DOHH2 (cell line): ENCODE measurements around the gene EMC8.
"Not testable (repeated sequence)": the region's sequence is repeated elsewhere in the genome, so short reads cannot be mapped to it uniquely, and the experiment has no call there.

Experiments
- H3F3A ChIP-seq: fragments of 200-600 bp; sonication (generic), shearing (Covaris generic); 2 replicates; pipeline ENCODE4 v1.6.0; 2016; ENCODE audit warnings: antibody characterized with exemption, mild to moderate bottlenecking; ENCODE audit not compliant: control insufficient read depth, insufficient read depth
- H3K27ac ChIP-seq: fragments of 200-600 bp; sonication (generic); 2 replicates; pipeline ENCODE4 v1.5.1; 2014; ENCODE audit warnings: low read depth, mild to moderate bottlenecking, low read length, moderate library complexity
- H3K27me3 ChIP-seq: fragments of 200-600 bp; sonication (generic); 2 replicates; pipeline ENCODE4 v1.6.1; 2014; ENCODE audit warnings: mild to moderate bottlenecking, low read length, mixed read lengths; ENCODE audit not compliant: control insufficient read depth
- H3K36me3 ChIP-seq: fragments of 200-600 bp; sonication (generic); 2 replicates; pipeline ENCODE4 v1.6.1; 2014; ENCODE audit warnings: mild to moderate bottlenecking, low read length, moderate library complexity, mixed read lengths; ENCODE audit not compliant: control insufficient read depth
- H3K4me1 ChIP-seq: fragments of 200-600 bp; sonication (generic); 2 replicates; pipeline ENCODE4 v1.6.1; 2014; ENCODE audit warnings: mild to moderate bottlenecking, low read length, mixed read lengths; ENCODE audit not compliant: control insufficient read depth
- H3K4me2 ChIP-seq: fragments of 200-600 bp; sonication (generic); 2 replicates; pipeline ENCODE4 v1.6.0; 2014; ENCODE audit warnings: mild to moderate bottlenecking, low read length, moderate library complexity
- H3K4me3 ChIP-seq: fragments of 200-600 bp; sonication (generic); 2 replicates; pipeline ENCODE4 v1.5.1; 2014; ENCODE audit warnings: mild to moderate bottlenecking, low read length, mixed read lengths
- H3K79me2 ChIP-seq: fragments of 200-600 bp; sonication (generic); 2 replicates; pipeline ENCODE4 v1.6.1; 2014; ENCODE audit warnings: mild to moderate bottlenecking, low read length, mixed read lengths; ENCODE audit not compliant: control insufficient read depth
- H3K9me2 ChIP-seq: fragments of 200-600 bp; sonication (generic); replicated peaks from 2 replicates; pipeline ENCODE4 v1.6.1; 2014; ENCODE audit warnings: mild to moderate bottlenecking, low read length, mixed read lengths; ENCODE audit not compliant: control insufficient read depth
- H3K9me3 ChIP-seq: fragments of 200-600 bp; sonication (generic); 2 replicates; pipeline ENCODE4 v1.6.1; 2014; ENCODE audit warnings: antibody characterized with exemption, low read length, mixed read lengths; ENCODE audit not compliant: control insufficient read depth, insufficient read depth
- H4K20me1 ChIP-seq: fragments of 200-600 bp; sonication (generic); 2 replicates; pipeline ENCODE4 v1.6.0; 2014; ENCODE audit warnings: low read depth, mild to moderate bottlenecking, antibody characterized with exemption, low read length, moderate library complexity; ENCODE audit not compliant: control insufficient read depth, insufficient read depth
- CTCF ChIP-seq: fragments of 200-600 bp; sonication (generic); IDR thresholded peaks from one replicate; pipeline ENCODE4 v1.5.1; 2014; ENCODE audit warnings: antibody characterized with exemption, mild to moderate bottlenecking, low read depth, low read length; ENCODE audit not compliant: poor library complexity, severe bottlenecking
- EZH2phosphoT487 ChIP-seq: fragments of 200-600 bp; sonication (generic); IDR thresholded peaks from 2 replicates; pipeline ENCODE4 v1.6.1; 2017; ENCODE audit warnings: borderline replicate concordance, mild to moderate bottlenecking, antibody characterized with exemption, low read length, moderate library complexity, mixed read lengths

The EMC8 gene

GRCh38 chr16:85838381-85838780 lies 39.0 kb upstream of the EMC8 start:
- 0 out of 2 replicates have a peak, but pooled peaks cover 3% of the 10 kb centered on the region for H3K27me3 ChIP-seq
- peaks cover 4% of the 10 kb centered on the region for H3F3A ChIP-seq
- no peak for TF ChIP-seq CTCF
- TF ChIP-seq EZH2phosphoT487 = no peak
- no peak overlapping the region for H3K27ac ChIP-seq
- peaks cover 5% of the 10 kb centered on the region; the same call in 1 of the 2 replicates for H3K9me3 ChIP-seq
- no peaks in the 10 kb centered on the region for H3K79me2 ChIP-seq
- H3K4me1 ChIP-seq = peaks cover 19% of the 10 kb centered on the region
- no peaks in the 10 kb centered on the region for H3K9me2 ChIP-seq
- no peak overlapping the region for H3K4me2 ChIP-seq
- H3K4me3 ChIP-seq = no peak overlapping the region
- no peaks in the 10 kb centered on the region for H3K36me3 ChIP-seq
- H4K20me1 ChIP-seq = no peaks in the 10 kb centered on the region

- not testable (repeated sequence) for H3K4me2 ChIP-seq, H3K4me3 ChIP-seq, H3K9me3 ChIP-seq, H4K20me1 ChIP-seq, H3K27me3 ChIP-seq, H3K27ac ChIP-seq, H3K79me2 ChIP-seq, H3K9me2 ChIP-seq, H3K36me3 ChIP-seq
- Histone ChIP-seq H3F3A (peaks cover 11% of the 10 kb centered on the region), H3K4me1 (peaks cover 26% of the 10 kb centered on the region)
Measured at GRCh38 chr16:85837654-85838053, 38.3 kb upstream of the EMC8 start.

GRCh38 chr16:85836706-85837582 lies 37.6 kb upstream of the EMC8 start:
- Histone ChIP-seq H3K36me3 (no peaks in the 10 kb centered on the region), H3K79me2 (no peaks in the 10 kb centered on the region), H3K27me3 (0 out of 2 replicates have a peak, but pooled peaks cover 3% of the 10 kb centered on the region), H3K27ac (no peak overlapping the region), H3K4me3 (no peak overlapping the region), H3K4me2 (no peak overlapping the region), H3K4me1 (peaks cover 33% of the 10 kb centered on the region), H4K20me1 (no peaks in the 10 kb centered on the region), H3F3A (peaks cover 14% of the 10 kb centered on the region), H3K9me2 (no peaks in the 10 kb centered on the region), H3K9me3 (peaks cover 7% of the 10 kb centered on the region; the same call in 1 of the 2 replicates)
- TF ChIP-seq CTCF = no peak
- no peak for TF ChIP-seq EZH2phosphoT487

GRCh38 chr16:85835956-85836705 lies 36.8 kb upstream of the EMC8 start:
- no peaks in the 10 kb centered on the region for H3K36me3 ChIP-seq
- H3K4me2 ChIP-seq = no peak overlapping the region
- H3K27me3 ChIP-seq = 0 out of 2 replicates have a peak, but pooled peaks cover 3% of the 10 kb centered on the region
- H3K79me2 ChIP-seq = no peaks in the 10 kb centered on the region
- H3F3A ChIP-seq = peaks cover 21% of the 10 kb centered on the region
- peaks cover 7% of the 10 kb centered on the region; the same call in 1 of the 2 replicates for H3K9me3 ChIP-seq
- no peak overlapping the region for H3K4me3 ChIP-seq
- H4K20me1 ChIP-seq = no peaks in the 10 kb centered on the region
- peaks cover 42% of the 10 kb centered on the region for H3K4me1 ChIP-seq
- TF ChIP-seq CTCF (no peak), EZH2phosphoT487 (no peak)
- no peak overlapping the region for H3K27ac ChIP-seq
- no peaks in the 10 kb centered on the region for H3K9me2 ChIP-seq
